RWPE2 (cell line): ENCODE measurements around the gene TFF2.
A peak's percentile ranks its signal among the peaks of the same experiment; 100 is the strongest.

Experiments
- ATAC-seq: fragments of 200-7000 bp; cut with Tn5 transposase; 3 replicates; pipeline ENCODE4 v1.9.1; 2021; ENCODE audit warnings: low read depth
- DNase-seq: peaks from one replicate; pipeline ENCODE4 v3.0.0-alpha.2; 2020; ENCODE audit warnings: low spot score
- H3K27ac ChIP-seq: fragments of 450-650 bp; 2 replicates; pipeline ENCODE4 v1.5.1; 2017; ENCODE audit warnings: mild to moderate bottlenecking; ENCODE audit not compliant: poor library complexity, severe bottlenecking
- H3K27me3 ChIP-seq: fragments of 250-450 bp; sonication (Bioruptor Pico); 2 replicates; pipeline ENCODE4 v1.5.1; 2021; ENCODE audit warnings: mild to moderate bottlenecking, moderate library complexity; ENCODE audit not compliant: insufficient read depth, poor library complexity, severe bottlenecking
- H3K36me3 ChIP-seq: fragments of 250-450 bp; sonication (Bioruptor Pico); 2 replicates; pipeline ENCODE4 v1.5.1; 2020; ENCODE audit warnings: low read depth, mild to moderate bottlenecking, moderate library complexity
- H3K4me1 ChIP-seq: fragments of 250-450 bp; sonication (Bioruptor Pico); 2 replicates; pipeline ENCODE4 v1.5.1; 2021; ENCODE audit warnings: mild to moderate bottlenecking, moderate library complexity; ENCODE audit not compliant: insufficient read depth, poor library complexity, severe bottlenecking
- H3K4me3 ChIP-seq: fragments of 250-450 bp; sonication (Bioruptor Pico); 2 replicates; pipeline ENCODE4 v1.5.1; 2021; ENCODE audit warnings: mild to moderate bottlenecking, moderate library complexity; ENCODE audit not compliant: severe bottlenecking
- H3K9me3 ChIP-seq: fragments of 250-450 bp; sonication (Bioruptor Pico); 2 replicates; pipeline ENCODE4 v1.5.1; 2021; ENCODE audit warnings: mild to moderate bottlenecking, moderate library complexity; ENCODE audit not compliant: severe bottlenecking
- TF ChIP-seq, protein P1 (sequence below): fragments of 450-650 bp; IDR thresholded peaks from one replicate; pipeline ENCODE4 v1.5.1; 2017; ENCODE audit warnings: mild to moderate bottlenecking, moderate library complexity; ENCODE audit not compliant: poor library complexity, severe bottlenecking

TFF2 gene

DNA sequence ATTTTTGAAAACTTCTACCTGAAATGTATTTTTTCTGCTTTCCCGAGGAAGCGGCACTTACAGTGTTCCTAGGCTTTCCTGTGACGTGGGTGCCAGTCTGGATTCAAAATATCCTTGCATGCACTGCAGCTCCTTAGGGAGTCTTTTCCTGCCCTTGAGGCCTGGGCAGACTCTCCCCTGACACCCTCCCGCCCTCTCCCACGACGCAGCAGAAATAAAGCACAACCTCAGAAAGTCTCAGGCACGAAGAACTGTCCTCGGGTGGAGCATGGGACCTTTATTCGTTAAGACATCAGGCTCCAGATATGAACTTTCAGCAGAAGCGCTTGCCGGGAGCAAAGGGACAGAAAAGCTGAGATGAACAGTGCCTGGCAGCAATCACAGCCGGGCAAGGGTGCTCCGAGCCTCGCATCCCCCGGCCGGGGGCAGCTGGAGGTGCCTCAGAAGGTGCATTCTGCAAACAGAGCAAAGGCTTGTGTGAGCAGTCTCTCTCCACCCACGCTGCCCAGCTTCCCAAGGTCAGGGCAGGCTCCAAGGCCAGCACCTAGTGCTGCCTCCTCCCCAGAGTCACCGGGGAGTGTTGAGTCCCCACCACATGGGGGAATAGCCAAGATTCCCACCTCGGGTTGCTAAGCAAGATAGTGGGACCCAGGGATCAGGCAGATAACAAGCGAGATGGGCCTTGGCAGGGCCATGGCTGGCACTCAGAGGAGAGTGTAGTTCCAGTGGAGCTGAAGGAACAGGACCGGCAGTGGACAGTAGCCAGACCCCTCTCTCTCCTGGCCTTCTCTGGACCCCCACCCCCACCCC is 38.8 kb downstream of the TFF2 start:
- Histone ChIP-seq H3K27ac (no peak overlapping the region), H3K9me3 (no peaks in the 10 kb centered on the region), H3K27me3 (no peaks in the 10 kb centered on the region), H3K36me3 (no peaks in the 10 kb centered on the region), H3K4me3 (no peak overlapping the region), H3K4me1 (no peaks in the 10 kb centered on the region)
- DNase-seq (no peak), ATAC-seq (no peak)
- TF ChIP-seq, protein P1, sequence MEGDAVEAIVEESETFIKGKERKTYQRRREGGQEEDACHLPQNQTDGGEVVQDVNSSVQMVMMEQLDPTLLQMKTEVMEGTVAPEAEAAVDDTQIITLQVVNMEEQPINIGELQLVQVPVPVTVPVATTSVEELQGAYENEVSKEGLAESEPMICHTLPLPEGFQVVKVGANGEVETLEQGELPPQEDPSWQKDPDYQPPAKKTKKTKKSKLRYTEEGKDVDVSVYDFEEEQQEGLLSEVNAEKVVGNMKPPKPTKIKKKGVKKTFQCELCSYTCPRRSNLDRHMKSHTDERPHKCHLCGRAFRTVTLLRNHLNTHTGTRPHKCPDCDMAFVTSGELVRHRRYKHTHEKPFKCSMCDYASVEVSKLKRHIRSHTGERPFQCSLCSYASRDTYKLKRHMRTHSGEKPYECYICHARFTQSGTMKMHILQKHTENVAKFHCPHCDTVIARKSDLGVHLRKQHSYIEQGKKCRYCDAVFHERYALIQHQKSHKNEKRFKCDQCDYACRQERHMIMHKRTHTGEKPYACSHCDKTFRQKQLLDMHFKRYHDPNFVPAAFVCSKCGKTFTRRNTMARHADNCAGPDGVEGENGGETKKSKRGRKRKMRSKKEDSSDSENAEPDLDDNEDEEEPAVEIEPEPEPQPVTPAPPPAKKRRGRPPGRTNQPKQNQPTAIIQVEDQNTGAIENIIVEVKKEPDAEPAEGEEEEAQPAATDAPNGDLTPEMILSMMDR = no peak

DNA sequence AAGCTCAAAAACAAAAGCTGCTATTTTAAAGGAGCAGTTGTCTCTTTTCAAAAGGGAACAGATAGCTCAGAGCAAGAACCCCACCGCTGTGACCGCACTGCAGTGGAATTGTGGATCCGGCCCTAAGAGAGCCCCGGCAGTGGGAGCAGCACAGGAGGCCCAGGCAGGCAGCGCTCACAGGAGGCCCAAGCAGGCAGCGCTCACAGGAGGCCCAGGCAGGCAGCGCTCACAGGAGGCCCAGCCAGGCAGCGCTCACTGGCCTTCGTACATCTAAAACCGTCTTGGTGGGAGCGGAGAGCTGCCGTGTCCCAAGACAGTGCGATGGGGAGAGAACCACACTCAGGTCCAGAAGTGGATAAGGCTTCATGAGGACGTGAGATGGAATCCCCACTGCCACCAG is 39.6 kb downstream of the TFF2 start:
- ATAC-seq (no peak), DNase-seq (no peak)
- Histone ChIP-seq H3K9me3 (no peaks in the 10 kb centered on the region), H3K27ac (no peak overlapping the region), H3K4me1 (no peaks in the 10 kb centered on the region), H3K4me3 (no peak overlapping the region), H3K36me3 (no peaks in the 10 kb centered on the region), H3K27me3 (no peaks in the 10 kb centered on the region)
- TF ChIP-seq, protein P1 = no peak

DNA sequence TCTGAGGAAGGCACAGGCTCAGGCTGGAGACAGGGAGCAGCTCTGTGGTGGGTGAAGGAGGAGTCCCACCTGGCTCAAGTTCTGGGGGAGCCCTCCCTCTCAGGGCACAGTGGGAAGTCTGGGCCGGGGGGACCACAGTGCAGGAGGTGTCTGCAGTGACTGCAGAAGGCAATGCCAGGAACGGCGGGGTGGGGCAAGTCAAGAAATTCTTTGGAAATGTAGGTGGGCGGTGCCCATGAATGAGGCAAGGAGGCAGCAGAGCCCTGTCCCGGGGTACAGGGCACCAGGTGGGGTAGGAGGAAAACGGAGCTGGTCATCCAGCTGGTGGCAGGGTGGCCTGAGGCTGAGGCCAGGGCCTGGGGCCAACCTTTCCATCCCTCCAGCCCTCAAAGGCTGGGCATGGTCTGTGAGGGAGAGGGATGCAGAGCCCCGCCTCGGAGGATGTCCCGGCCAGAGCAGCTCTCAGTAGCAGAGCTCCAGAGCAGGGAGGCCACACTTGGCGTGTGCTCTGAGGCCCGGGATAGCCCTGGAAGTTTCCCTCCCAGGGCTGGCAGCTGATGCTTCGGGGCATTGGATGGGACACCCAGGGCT is 40.3 kb downstream of the TFF2 start:
- no peak for ATAC-seq
- Histone ChIP-seq H3K9me3 (no peaks in the 10 kb centered on the region), H3K36me3 (no peaks in the 10 kb centered on the region), H3K27ac (no peak overlapping the region), H3K27me3 (no peaks in the 10 kb centered on the region), H3K4me3 (no peak overlapping the region), H3K4me1 (no peaks in the 10 kb centered on the region)
- no peak for DNase-seq
- TF ChIP-seq, protein P1 = no peak

DNA sequence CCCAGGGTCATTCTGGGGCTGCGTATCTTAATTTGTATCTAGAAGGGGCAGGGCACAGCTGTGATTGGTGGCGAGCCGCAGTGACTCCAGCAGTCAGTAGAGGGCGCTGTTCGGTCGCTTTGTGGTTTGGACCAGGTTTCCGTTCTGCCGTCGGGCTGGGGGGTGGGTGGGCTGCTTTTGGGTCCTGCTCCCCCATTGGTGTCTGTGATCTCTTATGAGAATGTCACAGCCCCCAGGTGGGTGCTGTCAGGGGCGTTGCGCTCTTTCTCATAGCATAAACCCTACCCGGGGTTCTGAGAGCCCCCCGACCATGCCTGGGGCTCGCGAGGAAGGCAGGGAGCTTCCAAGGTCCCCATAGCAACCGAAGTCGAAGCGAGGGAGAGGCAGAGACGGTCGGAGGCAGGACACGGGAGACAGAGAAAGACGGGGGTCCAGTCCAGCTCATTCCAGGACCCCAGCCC is 41.0 kb downstream of the TFF2 start:
- DNase-seq (no peak), ATAC-seq (no peak; the same call in 2 of the 3 replicates)
- no peak overlapping the region for H3K27ac ChIP-seq
- no peak overlapping the region for H3K4me3 ChIP-seq
- H3K9me3 ChIP-seq = no peaks in the 10 kb centered on the region
- no peaks in the 10 kb centered on the region for H3K36me3 ChIP-seq
- H3K27me3 ChIP-seq = no peaks in the 10 kb centered on the region
- TF ChIP-seq, protein P1 = peak; percentile 60
- H3K4me1 ChIP-seq = no peaks in the 10 kb centered on the region
